Caco-2 (cell line): ENCODE results near the gene EFNA2. TPM values are rescaled to one million over a fixed set of nuclear protein-coding genes. Genes with fewer than 3 reads are reported as not detected.

Source experiments
- BruUV-seq: library from RNA; stranded (reverse); fragments of 400-500 nt; replicated peaks from 2 replicates; lab custom pipeline; 2021; lab: Mats Ljungman, UMichigan
- CTCF ChIA-PET: fragments of 300-600 bp; sonication (Branson Sonifier 250); formaldehyde crosslinking; loops from one replicate; lab custom pipeline; 2022; ENCODE audit warnings: antibody characterized with exemption; lab: Charles Lee
- POLR2A ChIA-PET: fragments of 300-600 bp; sonication (Branson Sonifier 250); formaldehyde crosslinking; loops from one replicate; lab custom pipeline; 2022; ENCODE audit warnings: antibody characterized with exemption; lab: Charles Lee
- DNase-seq, 2 experiments: peaks; one replicate each; pipeline versions ENCODE4 v3.0.0 to v3.0.0-alpha.2; 2020 to 2022
- H3K27me3 ChIP-seq: replicated peaks from 2 replicates; pipeline ENCODE4 v1.6.0; 2011; ENCODE audit warnings: low read length; ENCODE audit not compliant: control insufficient read depth, insufficient read depth
- H3K36me3 ChIP-seq: 2 replicates; pipeline ENCODE4 v1.5.1; 2011; ENCODE audit warnings: low read length; ENCODE audit not compliant: control insufficient read depth, insufficient read depth
- H3K4me1 ChIP-seq: fragments of 250-450 bp; sonication (Bioruptor Pico); 2 replicates; pipeline ENCODE4 v1.5.1; 2020; ENCODE audit warnings: mild to moderate bottlenecking
- H3K4me3 ChIP-seq: 2 replicates; pipeline ENCODE4 v1.5.1; 2011; ENCODE audit warnings: low read depth, mild to moderate bottlenecking, control low read depth, low read length
- H3K9me3 ChIP-seq: fragments of 250-450 bp; sonication (Bioruptor Pico); 2 replicates; pipeline ENCODE4 v1.5.1; 2020; ENCODE audit warnings: mild to moderate bottlenecking, moderate library complexity
- H3K27ac Mint-ChIP-seq: one replicate; pipeline ENCODE4 v1.8.0; 2022; ENCODE audit warnings: mixed read lengths; ENCODE audit not compliant: unreplicated experiment
- H3K27me3 Mint-ChIP-seq: one replicate; pipeline ENCODE4 v1.8.0; 2022; ENCODE audit warnings: mixed read lengths; ENCODE audit not compliant: insufficient read depth, unreplicated experiment
- H3K36me3 Mint-ChIP-seq: one replicate; pipeline ENCODE4 v1.8.0; 2022; ENCODE audit warnings: mild to moderate bottlenecking, mixed read lengths; ENCODE audit not compliant: insufficient read depth, unreplicated experiment
- H3K4me1 Mint-ChIP-seq: one replicate; pipeline ENCODE4 v1.8.0; 2022; ENCODE audit warnings: low read depth, mixed read lengths; ENCODE audit not compliant: unreplicated experiment
- H3K4me3 Mint-ChIP-seq: one replicate; pipeline ENCODE4 v1.8.0; 2022; ENCODE audit warnings: mild to moderate bottlenecking, moderate library complexity, mixed read lengths; ENCODE audit not compliant: unreplicated experiment
- H3K9me3 Mint-ChIP-seq: one replicate; pipeline ENCODE4 v1.8.0; 2022; ENCODE audit warnings: mixed read lengths; ENCODE audit not compliant: unreplicated experiment
- intact Hi-C: fragments of 100-400 bp; cut with micrococcal nuclease; formaldehyde crosslinking; loops from one replicate; pipeline ENCODE4 v1.10.0; 2022; ENCODE audit not compliant: unreplicated experiment
- total RNA-seq: library from RNA; stranded (reverse); gene quantifications from 2 replicates; pipeline ENCODE4 v1.2.3, GENCODE V29; 2022
- TF ChIP-seq, protein P1 (sequence below), 2 experiments: fragments of 200-600 bp in 1 of 2; IDR thresholded peaks; 1 replicate in 1 of 2; 2 replicates in 1 of 2; pipeline versions ENCODE4 v1.5.1 to v1.8.0; 2011 to 2022; ENCODE audit warnings: antibody characterized with exemption in 1 of 2, control low read depth in 1 of 2, inconsistent platforms in 1 of 2, low read depth in 1 of 2, low read length in 1 of 2, mild to moderate bottlenecking in 1 of 2, moderate library complexity in 1 of 2; ENCODE audit not compliant: insufficient read depth in 1 of 2, severe bottlenecking in 1 of 2, unreplicated experiment in 1 of 2

EFNA2 gene
- total RNA-seq, 1 experiment from 2014 or later: 18.6 TPM

DNA sequence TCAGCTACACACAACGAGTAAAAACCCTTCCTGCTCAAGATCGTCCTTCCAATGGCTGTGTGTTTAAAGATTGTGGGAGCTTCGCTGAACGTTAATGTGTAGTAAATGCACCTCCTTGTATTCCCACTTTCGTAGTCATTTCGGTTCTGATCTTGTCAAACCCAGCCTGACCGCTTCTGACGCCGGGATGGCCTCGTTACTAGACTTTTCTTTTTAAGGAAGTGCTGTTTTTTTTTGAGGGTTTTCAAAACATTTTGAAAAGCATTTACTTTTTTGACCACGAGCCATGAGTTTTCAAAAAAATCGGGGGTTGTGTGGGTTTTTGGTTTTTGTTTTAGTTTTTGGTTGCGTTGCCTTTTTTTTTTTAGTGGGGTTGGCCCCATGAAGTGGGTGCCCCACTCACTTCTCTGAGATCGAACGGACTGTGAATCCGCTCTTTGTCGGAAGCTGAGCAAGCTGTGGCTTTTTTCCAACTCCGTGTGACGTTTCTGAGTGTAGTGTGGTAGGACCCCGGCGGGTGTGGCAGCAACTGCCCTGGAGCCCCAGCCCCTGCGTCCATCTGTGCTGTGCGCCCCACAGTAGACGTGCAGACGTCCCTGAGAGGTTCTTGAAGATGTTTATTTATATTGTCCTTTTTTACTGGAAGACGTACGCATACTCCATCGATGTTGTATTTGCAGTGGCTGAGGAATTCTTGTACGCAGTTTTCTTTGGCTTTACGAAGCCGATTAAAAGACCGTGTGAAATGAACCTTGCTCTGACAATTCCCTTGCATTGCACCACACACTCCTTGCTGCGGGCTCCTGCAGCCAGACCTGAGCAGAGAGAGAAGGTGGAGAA lies 13.0 kb upstream of the EFNA2 start:
- Histone ChIP-seq H3K4me1 (peaks cover 33% of the 10 kb centered on the region), H3K27me3 (no peaks in the 10 kb centered on the region), H3K9me3 (no peaks in the 10 kb centered on the region), H3K4me3 (no peak overlapping the region), H3K36me3 (peaks cover 2% of the 10 kb centered on the region; the same call in 1 of the 2 replicates)
- ChIA-PET CTCF (interaction anchor here (0.9 to 1.4 kb wide), 2 partner anchors 29 to 69 kb away, joined by 3 to 11 read pairs; no protein-coding TSS in a partner anchor), POLR2A (no interaction called here)
- peak overlapping the region; percentile 33 for H3K4me3 Mint-ChIP-seq
- TSS peak; percentile 4 for BruUV-seq
- no peaks in the 10 kb centered on the region for H3K27me3 Mint-ChIP-seq
- no peaks in the 10 kb centered on the region for H3K9me3 Mint-ChIP-seq
- intact Hi-C loops: no loop called here
- peaks cover 22% of the 10 kb centered on the region for H3K4me1 Mint-ChIP-seq
- no peak for DNase-seq
- peak overlapping the region; percentile 91 for H3K27ac Mint-ChIP-seq
- TF ChIP-seq, protein P1, sequence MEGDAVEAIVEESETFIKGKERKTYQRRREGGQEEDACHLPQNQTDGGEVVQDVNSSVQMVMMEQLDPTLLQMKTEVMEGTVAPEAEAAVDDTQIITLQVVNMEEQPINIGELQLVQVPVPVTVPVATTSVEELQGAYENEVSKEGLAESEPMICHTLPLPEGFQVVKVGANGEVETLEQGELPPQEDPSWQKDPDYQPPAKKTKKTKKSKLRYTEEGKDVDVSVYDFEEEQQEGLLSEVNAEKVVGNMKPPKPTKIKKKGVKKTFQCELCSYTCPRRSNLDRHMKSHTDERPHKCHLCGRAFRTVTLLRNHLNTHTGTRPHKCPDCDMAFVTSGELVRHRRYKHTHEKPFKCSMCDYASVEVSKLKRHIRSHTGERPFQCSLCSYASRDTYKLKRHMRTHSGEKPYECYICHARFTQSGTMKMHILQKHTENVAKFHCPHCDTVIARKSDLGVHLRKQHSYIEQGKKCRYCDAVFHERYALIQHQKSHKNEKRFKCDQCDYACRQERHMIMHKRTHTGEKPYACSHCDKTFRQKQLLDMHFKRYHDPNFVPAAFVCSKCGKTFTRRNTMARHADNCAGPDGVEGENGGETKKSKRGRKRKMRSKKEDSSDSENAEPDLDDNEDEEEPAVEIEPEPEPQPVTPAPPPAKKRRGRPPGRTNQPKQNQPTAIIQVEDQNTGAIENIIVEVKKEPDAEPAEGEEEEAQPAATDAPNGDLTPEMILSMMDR (IDR thresholded peaks at IDR 0.05; ENCODE audit: insufficient read depth in 1 of 2, low read depth in 1 of 2, low read length in 1 of 2, severe bottlenecking in 1 of 2, unreplicated experiment in 1 of 2): no peak
- H3K36me3 Mint-ChIP-seq: peaks cover 83% of the 10 kb centered on the region

DNA sequence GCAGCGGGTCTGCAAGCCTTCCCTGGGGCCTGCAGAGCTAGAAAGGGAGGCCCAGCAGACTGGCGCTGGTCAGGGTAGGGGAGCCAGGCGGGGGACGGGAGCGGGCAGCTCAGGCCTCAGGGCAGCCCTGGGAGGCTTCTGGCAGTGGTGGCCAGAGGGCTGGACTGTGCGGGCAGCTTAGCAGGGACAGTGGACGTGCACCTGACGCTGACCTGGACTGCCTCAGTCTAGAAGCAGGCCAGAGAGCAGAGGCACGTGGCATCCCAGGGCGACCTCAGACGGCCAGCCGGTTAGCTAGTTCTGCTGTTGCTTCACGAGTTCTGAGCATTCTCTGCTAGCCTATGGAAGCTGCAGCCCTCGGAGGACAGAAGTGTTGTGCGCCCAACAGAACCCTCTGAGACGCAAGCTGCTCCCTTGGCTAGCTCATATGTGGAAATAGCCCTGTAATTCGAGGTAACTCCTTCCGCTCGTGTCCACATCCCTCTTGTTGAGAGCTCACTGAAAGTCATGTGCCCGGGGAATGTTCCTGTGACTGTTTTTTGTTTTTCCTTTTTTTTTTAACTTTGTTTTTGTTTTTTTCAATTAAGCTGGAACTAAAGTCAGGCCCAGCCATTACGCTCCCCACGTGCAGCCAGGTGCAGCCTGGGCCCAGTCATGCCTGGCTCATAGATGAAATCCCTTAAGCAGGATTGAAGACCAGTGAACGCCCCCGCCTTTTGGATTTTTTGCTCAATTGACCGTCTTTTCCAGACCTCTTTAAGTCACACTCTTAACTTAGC lies 12.2 kb upstream of the EFNA2 start:
- Mint-ChIP-seq H3K4me1 (peaks cover 18% of the 10 kb centered on the region), H3K27ac (peak overlapping the region; percentile 91), H3K36me3 (peaks cover 83% of the 10 kb centered on the region), H3K9me3 (no peaks in the 10 kb centered on the region), H3K27me3 (no peaks in the 10 kb centered on the region), H3K4me3 (peak overlapping the region; percentile 83)
- no peak for DNase-seq
- TSS peak; percentile 43 for BruUV-seq
- no peaks in the 10 kb centered on the region for H3K9me3 ChIP-seq
- peaks cover 31% of the 10 kb centered on the region for H3K4me1 ChIP-seq
- ChIA-PET CTCF (interaction anchor here (0.5 to 1.4 kb wide), 3 partner anchors 15 to 70 kb away, joined by 3 to 11 read pairs (median 3); no protein-coding TSS in a partner anchor), POLR2A (interaction anchor here (0.7 kb wide), 1 partner anchor 90 kb away, joined by 3 read pairs; no protein-coding TSS in a partner anchor)
- intact Hi-C loops: no loop called here
- H3K36me3 ChIP-seq: peaks cover 2% of the 10 kb centered on the region; the same call in 1 of the 2 replicates
- no peaks in the 10 kb centered on the region for H3K27me3 ChIP-seq
- H3K4me3 ChIP-seq: no peak overlapping the region
- TF ChIP-seq, protein P1 (IDR thresholded peaks at IDR 0.05; ENCODE audit: insufficient read depth in 1 of 2, low read depth in 1 of 2, low read length in 1 of 2, severe bottlenecking in 1 of 2, unreplicated experiment in 1 of 2): no peak
